ENCODE measurements around the gene MRTFB. TPM values are rescaled to one million over a fixed set of nuclear protein-coding genes. Genes with fewer than 3 reads are reported as not detected.

The MRTFB gene
- total RNA-seq, 1 experiment from 2014 or later: 29.8 TPM

GRCh38 chr16:14251419-14251818, 180.3 kb downstream of the MRTFB start:
- CTCF ChIA-PET: interaction anchor here (0.7 to 1.0 kb wide), 2 partner anchors 277 to 328 kb away, joined by 3 read pairs; no protein-coding TSS in a partner anchor
- TF ChIP-seq EZH2 (IDR thresholded peaks at IDR 0.05; ENCODE audit: borderline replicate concordance, low read depth, low read length, poor library complexity, severe bottlenecking): no peak
- no peak for TF ChIP-seq CTCF (conservative IDR thresholded peaks at IDR 0.05; ENCODE audit: low read depth, low read length)
- H3K4me3 ChIP-seq (ENCODE audit: low read depth, low read length, poor library complexity, severe bottlenecking): no peak overlapping the region
- no peaks in the 10 kb centered on the region for H3K27me3 ChIP-seq (replicated peaks; ENCODE audit: insufficient read depth, low read depth, low read length, poor library complexity)
- H3K27ac ChIP-seq (ENCODE audit: low read depth, low read length, poor library complexity, severe bottlenecking): no peak overlapping the region
- no peak for DNase-seq (ENCODE audit: low spot score)
- BruUV-seq (replicated peaks): no TSS peak
- H3K36me3 ChIP-seq (ENCODE audit: insufficient read depth, low read length, poor library complexity, severe bottlenecking): peaks cover 22% of the 10 kb centered on the region
- POLR2A ChIA-PET (ENCODE audit: low non-redundant PET): interaction anchor here (0.7 kb wide), 1 partner anchor 279 kb away, joined by 4 read pairs; no protein-coding TSS in a partner anchor
- H3K9me3 ChIP-seq (ENCODE audit: low read depth, low read length, poor library complexity, severe bottlenecking): no peaks in the 10 kb centered on the region
- H3K4me1 ChIP-seq (ENCODE audit: insufficient read depth, low read length, poor library complexity, severe bottlenecking): no peaks in the 10 kb centered on the region
- intact Hi-C loops (cut with micrococcal nuclease; ENCODE audit: unreplicated experiment): loop anchor here (5.0 kb wide), 2 partner anchors 36 to 351 kb away; no protein-coding TSS in a partner anchor

- intact Hi-C loops (cut with micrococcal nuclease; ENCODE audit: unreplicated experiment): loop anchor here (5.0 kb wide), 2 partner anchors 34 to 349 kb away; no protein-coding TSS in a partner anchor
- no peaks in the 10 kb centered on the region for H3K4me1 ChIP-seq (ENCODE audit: insufficient read depth, low read length, poor library complexity, severe bottlenecking)
- H3K9me3 ChIP-seq (ENCODE audit: low read depth, low read length, poor library complexity, severe bottlenecking): no peaks in the 10 kb centered on the region
- no peak for DNase-seq (ENCODE audit: low spot score)
- ChIA-PET CTCF (no interaction called here), POLR2A (ENCODE audit: low non-redundant PET) (no interaction called here)
- no peak for TF ChIP-seq CTCF (conservative IDR thresholded peaks at IDR 0.05; ENCODE audit: low read depth, low read length)
- no peak for TF ChIP-seq EZH2 (IDR thresholded peaks at IDR 0.05; ENCODE audit: borderline replicate concordance, low read depth, low read length, poor library complexity, severe bottlenecking)
- BruUV-seq (replicated peaks): no TSS peak
- peaks cover 22% of the 10 kb centered on the region for H3K36me3 ChIP-seq (ENCODE audit: insufficient read depth, low read length, poor library complexity, severe bottlenecking)
- no peak overlapping the region for H3K27ac ChIP-seq (ENCODE audit: low read depth, low read length, poor library complexity, severe bottlenecking)
- no peaks in the 10 kb centered on the region for H3K27me3 ChIP-seq (replicated peaks; ENCODE audit: insufficient read depth, low read depth, low read length, poor library complexity)
- H3K4me3 ChIP-seq (ENCODE audit: low read depth, low read length, poor library complexity, severe bottlenecking): no peak overlapping the region
These were observed 181.7 kb downstream of the MRTFB start for GRCh38 chr16:14252860-14253259.

GRCh38 chr16:14263011-14263410, 191.9 kb downstream of the MRTFB start:
- BruUV-seq (replicated peaks): no TSS peak
- TF ChIP-seq CTCF (conservative IDR thresholded peaks at IDR 0.05; ENCODE audit: low read depth, low read length) (no peak), EZH2 (IDR thresholded peaks at IDR 0.05; ENCODE audit: borderline replicate concordance, low read depth, low read length, poor library complexity, severe bottlenecking) (no peak)
- Histone ChIP-seq H3K27ac (ENCODE audit: low read depth, low read length, poor library complexity, severe bottlenecking) (no peak overlapping the region), H3K27me3 (replicated peaks; ENCODE audit: insufficient read depth, low read depth, low read length, poor library complexity) (no peaks in the 10 kb centered on the region), H3K9me3 (ENCODE audit: low read depth, low read length, poor library complexity, severe bottlenecking) (no peaks in the 10 kb centered on the region), H3K4me1 (ENCODE audit: insufficient read depth, low read length, poor library complexity, severe bottlenecking) (no peaks in the 10 kb centered on the region), H3K36me3 (ENCODE audit: insufficient read depth, low read length, poor library complexity, severe bottlenecking) (peaks cover 17% of the 10 kb centered on the region), H3K4me3 (ENCODE audit: low read depth, low read length, poor library complexity, severe bottlenecking) (no peak overlapping the region)
- DNase-seq (ENCODE audit: low spot score): no peak
- POLR2A ChIA-PET (ENCODE audit: low non-redundant PET): no interaction called here
- CTCF ChIA-PET: no interaction called here
- intact Hi-C loops (cut with micrococcal nuclease; ENCODE audit: unreplicated experiment): no loop called here
